Loucy (cell line): ENCODE data around the gene UNC50.

ENCODE experiments used
- EZH2phosphoT487 ChIP-seq: fragments of 200-600 bp; IDR thresholded peaks from 2 replicates; pipeline ENCODE4 v1.6.1; 2018; ENCODE audit warnings: antibody characterized with exemption, mild to moderate bottlenecking, moderate library complexity, borderline replicate concordance
- TF ChIP-seq, protein P1 (sequence below): fragments of 200-600 bp; sonication (generic); conservative IDR thresholded peaks from 2 replicates; pipeline ENCODE4 v1.5.1; 2014; ENCODE audit warnings: mild to moderate bottlenecking, antibody characterized with exemption, low read length

DNA sequence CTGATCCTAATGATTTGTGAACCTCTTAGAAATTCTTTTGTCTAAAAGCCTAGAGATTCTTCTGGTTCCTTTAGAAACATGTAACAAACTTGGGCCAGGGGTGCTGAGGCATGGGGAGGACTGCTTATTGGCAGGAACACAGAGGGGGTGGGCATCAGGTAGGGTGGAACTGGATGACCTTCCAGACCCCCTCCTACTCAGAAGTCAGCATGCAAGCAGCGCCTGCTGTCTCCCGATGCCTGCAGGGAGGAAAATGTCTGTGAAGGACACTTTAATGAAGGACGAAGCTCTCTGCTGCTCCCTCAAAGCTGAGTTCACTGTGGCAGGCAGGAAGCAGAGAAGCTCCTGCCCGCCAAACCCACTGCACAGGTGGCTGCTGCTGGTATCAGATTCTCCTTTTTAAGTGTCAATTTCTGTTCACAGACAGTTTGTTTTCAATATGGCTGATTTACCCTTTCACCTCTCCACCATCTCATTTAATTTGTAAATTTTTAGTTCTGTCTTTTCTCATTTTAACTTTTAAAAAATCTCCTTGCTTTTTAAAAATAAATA, 19.4 kb upstream of the UNC50 start:
- TF ChIP-seq, protein P1, sequence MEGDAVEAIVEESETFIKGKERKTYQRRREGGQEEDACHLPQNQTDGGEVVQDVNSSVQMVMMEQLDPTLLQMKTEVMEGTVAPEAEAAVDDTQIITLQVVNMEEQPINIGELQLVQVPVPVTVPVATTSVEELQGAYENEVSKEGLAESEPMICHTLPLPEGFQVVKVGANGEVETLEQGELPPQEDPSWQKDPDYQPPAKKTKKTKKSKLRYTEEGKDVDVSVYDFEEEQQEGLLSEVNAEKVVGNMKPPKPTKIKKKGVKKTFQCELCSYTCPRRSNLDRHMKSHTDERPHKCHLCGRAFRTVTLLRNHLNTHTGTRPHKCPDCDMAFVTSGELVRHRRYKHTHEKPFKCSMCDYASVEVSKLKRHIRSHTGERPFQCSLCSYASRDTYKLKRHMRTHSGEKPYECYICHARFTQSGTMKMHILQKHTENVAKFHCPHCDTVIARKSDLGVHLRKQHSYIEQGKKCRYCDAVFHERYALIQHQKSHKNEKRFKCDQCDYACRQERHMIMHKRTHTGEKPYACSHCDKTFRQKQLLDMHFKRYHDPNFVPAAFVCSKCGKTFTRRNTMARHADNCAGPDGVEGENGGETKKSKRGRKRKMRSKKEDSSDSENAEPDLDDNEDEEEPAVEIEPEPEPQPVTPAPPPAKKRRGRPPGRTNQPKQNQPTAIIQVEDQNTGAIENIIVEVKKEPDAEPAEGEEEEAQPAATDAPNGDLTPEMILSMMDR, result no peak
- no peak for TF ChIP-seq EZH2phosphoT487
